Panc1 (cell line): ENCODE measurements around the gene SMCHD1.
"Not testable (repeated sequence)": the region's sequence is repeated elsewhere in the genome, so short reads cannot be mapped to it uniquely, and the experiment has no call there.

Experiments
- POLR2AphosphoS5 ChIP-seq: IDR thresholded peaks from 2 replicates; pipeline ENCODE4 v1.6.1; 2012; ENCODE audit warnings: mild to moderate bottlenecking, low read depth, low read length, moderate library complexity
- SIN3A ChIP-seq: IDR thresholded peaks from 2 replicates; pipeline ENCODE4 v1.6.1; 2012; ENCODE audit warnings: low read depth, mild to moderate bottlenecking, low read length, moderate library complexity, borderline replicate concordance; ENCODE audit not compliant: insufficient read depth
- TCF7L2 ChIP-seq: IDR thresholded peaks from 2 replicates; pipeline ENCODE4 v1.6.1; 2011; ENCODE audit warnings: mild to moderate bottlenecking, low read depth, low read length, inconsistent platforms
- TF ChIP-seq, protein P1 (sequence below), 2 experiments: IDR thresholded peaks; 2 replicates each; pipeline ENCODE4 v1.6.1; 2011 to 2012; ENCODE audit warnings: low read depth in 2 of 2, control low read depth in 1 of 2, low read length in 1 of 2, mild to moderate bottlenecking in 1 of 2, moderate library complexity in 1 of 2; ENCODE audit not compliant: insufficient read depth in 1 of 2
- TF ChIP-seq, protein P2 (sequence below): fragments of 450-650 bp; IDR thresholded peaks from 2 replicates; pipeline ENCODE4 v1.5.1; 2017; ENCODE audit warnings: mild to moderate bottlenecking

DNA sequence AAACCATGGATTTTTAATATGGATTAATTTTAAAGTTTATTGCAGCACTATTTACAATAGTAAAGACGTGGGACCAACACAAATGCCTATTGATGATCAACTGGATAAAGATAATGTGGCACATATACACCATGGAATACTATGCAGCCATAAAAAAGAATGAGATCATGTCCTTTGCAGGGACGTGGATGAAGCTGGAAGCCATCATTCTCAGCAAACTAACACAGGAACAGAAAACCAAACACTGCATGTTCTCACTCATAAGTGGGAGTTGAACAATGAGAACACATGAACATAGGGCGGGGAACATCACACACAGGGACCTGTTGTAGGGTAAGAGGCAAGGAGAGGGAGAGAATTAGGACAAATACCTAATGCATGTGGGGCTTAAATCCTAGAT, 5.3 kb downstream of the SMCHD1 start:
- TF ChIP-seq, protein P1, sequence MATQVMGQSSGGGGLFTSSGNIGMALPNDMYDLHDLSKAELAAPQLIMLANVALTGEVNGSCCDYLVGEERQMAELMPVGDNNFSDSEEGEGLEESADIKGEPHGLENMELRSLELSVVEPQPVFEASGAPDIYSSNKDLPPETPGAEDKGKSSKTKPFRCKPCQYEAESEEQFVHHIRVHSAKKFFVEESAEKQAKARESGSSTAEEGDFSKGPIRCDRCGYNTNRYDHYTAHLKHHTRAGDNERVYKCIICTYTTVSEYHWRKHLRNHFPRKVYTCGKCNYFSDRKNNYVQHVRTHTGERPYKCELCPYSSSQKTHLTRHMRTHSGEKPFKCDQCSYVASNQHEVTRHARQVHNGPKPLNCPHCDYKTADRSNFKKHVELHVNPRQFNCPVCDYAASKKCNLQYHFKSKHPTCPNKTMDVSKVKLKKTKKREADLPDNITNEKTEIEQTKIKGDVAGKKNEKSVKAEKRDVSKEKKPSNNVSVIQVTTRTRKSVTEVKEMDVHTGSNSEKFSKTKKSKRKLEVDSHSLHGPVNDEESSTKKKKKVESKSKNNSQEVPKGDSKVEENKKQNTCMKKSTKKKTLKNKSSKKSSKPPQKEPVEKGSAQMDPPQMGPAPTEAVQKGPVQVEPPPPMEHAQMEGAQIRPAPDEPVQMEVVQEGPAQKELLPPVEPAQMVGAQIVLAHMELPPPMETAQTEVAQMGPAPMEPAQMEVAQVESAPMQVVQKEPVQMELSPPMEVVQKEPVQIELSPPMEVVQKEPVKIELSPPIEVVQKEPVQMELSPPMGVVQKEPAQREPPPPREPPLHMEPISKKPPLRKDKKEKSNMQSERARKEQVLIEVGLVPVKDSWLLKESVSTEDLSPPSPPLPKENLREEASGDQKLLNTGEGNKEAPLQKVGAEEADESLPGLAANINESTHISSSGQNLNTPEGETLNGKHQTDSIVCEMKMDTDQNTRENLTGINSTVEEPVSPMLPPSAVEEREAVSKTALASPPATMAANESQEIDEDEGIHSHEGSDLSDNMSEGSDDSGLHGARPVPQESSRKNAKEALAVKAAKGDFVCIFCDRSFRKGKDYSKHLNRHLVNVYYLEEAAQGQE (IDR thresholded peaks at IDR 0.05; ENCODE audit: insufficient read depth in 1 of 2, low read depth in 2 of 2, low read length in 1 of 2): not testable (repeated sequence)
- TF ChIP-seq, protein P2, sequence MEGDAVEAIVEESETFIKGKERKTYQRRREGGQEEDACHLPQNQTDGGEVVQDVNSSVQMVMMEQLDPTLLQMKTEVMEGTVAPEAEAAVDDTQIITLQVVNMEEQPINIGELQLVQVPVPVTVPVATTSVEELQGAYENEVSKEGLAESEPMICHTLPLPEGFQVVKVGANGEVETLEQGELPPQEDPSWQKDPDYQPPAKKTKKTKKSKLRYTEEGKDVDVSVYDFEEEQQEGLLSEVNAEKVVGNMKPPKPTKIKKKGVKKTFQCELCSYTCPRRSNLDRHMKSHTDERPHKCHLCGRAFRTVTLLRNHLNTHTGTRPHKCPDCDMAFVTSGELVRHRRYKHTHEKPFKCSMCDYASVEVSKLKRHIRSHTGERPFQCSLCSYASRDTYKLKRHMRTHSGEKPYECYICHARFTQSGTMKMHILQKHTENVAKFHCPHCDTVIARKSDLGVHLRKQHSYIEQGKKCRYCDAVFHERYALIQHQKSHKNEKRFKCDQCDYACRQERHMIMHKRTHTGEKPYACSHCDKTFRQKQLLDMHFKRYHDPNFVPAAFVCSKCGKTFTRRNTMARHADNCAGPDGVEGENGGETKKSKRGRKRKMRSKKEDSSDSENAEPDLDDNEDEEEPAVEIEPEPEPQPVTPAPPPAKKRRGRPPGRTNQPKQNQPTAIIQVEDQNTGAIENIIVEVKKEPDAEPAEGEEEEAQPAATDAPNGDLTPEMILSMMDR: not testable (repeated sequence)
- not testable (repeated sequence) for TF ChIP-seq SIN3A, POLR2AphosphoS5, TCF7L2
